Measurements from ENCODE around the gene GRK5. TPM values are rescaled to one million over a fixed set of nuclear protein-coding genes. Genes with fewer than 3 reads are reported as not detected.

GRK5 gene
- total RNA-seq, 1 experiment from 2014 or later = 4.5 TPM

- peaks cover 23% of the 10 kb centered on the region for H3K79me2 ChIP-seq (ENCODE audit: low read length)
- POLR2A ChIA-PET (ENCODE audit: unreplicated experiment) = no interaction called here
- CTCF ChIA-PET = interaction anchor here (0.6 to 1.4 kb wide), 3 partner anchors 65 to 146 kb away, joined by 3 to 8 read pairs (median 5); no protein-coding TSS in a partner anchor
- DNase-seq (peak; percentile 37), ATAC-seq (peak; percentile 10)
- H3K36me3 ChIP-seq (ENCODE audit: low read depth, low read length) = no peaks in the 10 kb centered on the region
- peak overlapping the region; percentile 86 for H3K9ac ChIP-seq (ENCODE audit: low read length)
- TF ChIP-seq EZH2 (IDR thresholded peaks at IDR 0.05; ENCODE audit: low read length, unreplicated experiment) (no peak), EZH2phosphoT487 (IDR thresholded peaks at IDR 0.05; ENCODE audit: borderline replicate concordance, low read length) (no peak), CTCF (conservative IDR thresholded peaks at IDR 0.05; ENCODE audit: low read depth, low read length) (no peak)
- H3F3A ChIP-seq (ENCODE audit: low read length, unreplicated experiment) = no peaks in the 10 kb centered on the region
- no peaks in the 10 kb centered on the region for H4K20me1 ChIP-seq (ENCODE audit: low read length)
- intact Hi-C loops (cut with micrococcal nuclease) = loop anchor here (1.0 to 5.0 kb wide), 4 partner anchors 101 to 286 kb away; no protein-coding TSS in a partner anchor
- peaks cover 42% of the 10 kb centered on the region for H3K4me1 ChIP-seq (ENCODE audit: insufficient read depth, low read length)
- H3K4me2 ChIP-seq (ENCODE audit: low read length) = peak overlapping the region; percentile 83
- H2AFZ ChIP-seq (ENCODE audit: low read length) = peak overlapping the region; percentile 75
- peak overlapping the region; percentile 56 for H3K27ac ChIP-seq (ENCODE audit: low read length)
- H3K4me3 ChIP-seq (ENCODE audit: low read length) = peak overlapping the region; percentile 66
- no peaks in the 10 kb centered on the region for H3K9me2 ChIP-seq (replicated peaks; ENCODE audit: low read length)
- H3K27me3 ChIP-seq (ENCODE audit: low read length) = no peaks in the 10 kb centered on the region
- no peaks in the 10 kb centered on the region for H3K9me3 ChIP-seq (ENCODE audit: low read length)
- BruUV-seq (replicated peaks) = TSS peak; percentile 77
Observed at GRCh38 chr10:119205894-119206602, 1.3 kb upstream of the GRK5 start.

GRCh38 chr10:119206603-119207365, 587 bp upstream of the GRK5 start:
- ChIA-PET POLR2A (ENCODE audit: unreplicated experiment) (interaction anchor here (0.6 kb wide), 2 partner anchors 73 to 201 kb away, joined by 3 to 18 read pairs; no protein-coding TSS in a partner anchor), CTCF (interaction anchor here (0.6 to 1.4 kb wide), 6 partner anchors 9 to 250 kb away, joined by 3 to 10 read pairs (median 4); no protein-coding TSS in a partner anchor)
- Histone ChIP-seq H3K27ac (ENCODE audit: low read length) (peak overlapping the region; percentile 56), H4K20me1 (ENCODE audit: low read length) (no peaks in the 10 kb centered on the region), H3K4me3 (ENCODE audit: low read length) (peak overlapping the region; percentile 66), H2AFZ (ENCODE audit: low read length) (peak overlapping the region; percentile 75), H3K36me3 (ENCODE audit: low read depth, low read length) (no peaks in the 10 kb centered on the region), H3K4me1 (ENCODE audit: insufficient read depth, low read length) (peaks cover 43% of the 10 kb centered on the region), H3K79me2 (ENCODE audit: low read length) (peaks cover 23% of the 10 kb centered on the region), H3K27me3 (ENCODE audit: low read length) (no peaks in the 10 kb centered on the region), H3K4me2 (ENCODE audit: low read length) (peak overlapping the region; percentile 83), H3K9me3 (ENCODE audit: low read length) (no peaks in the 10 kb centered on the region), H3K9ac (ENCODE audit: low read length) (peak overlapping the region; percentile 86), H3K9me2 (replicated peaks; ENCODE audit: low read length) (no peaks in the 10 kb centered on the region), H3F3A (ENCODE audit: low read length, unreplicated experiment) (no peaks in the 10 kb centered on the region)
- ATAC-seq (peak; percentile 53), DNase-seq (peak; percentile 68)
- intact Hi-C loops (cut with micrococcal nuclease) = loop anchor here (1.0 to 5.0 kb wide), 4 partner anchors 100 to 286 kb away; no protein-coding TSS in a partner anchor
- TF ChIP-seq EZH2phosphoT487 (IDR thresholded peaks at IDR 0.05; ENCODE audit: borderline replicate concordance, low read length) (no peak), CTCF (conservative IDR thresholded peaks at IDR 0.05; ENCODE audit: low read depth, low read length) (peak; percentile 65), EZH2 (IDR thresholded peaks at IDR 0.05; ENCODE audit: low read length, unreplicated experiment) (no peak)
- BruUV-seq (replicated peaks) = no TSS peak
